Measurements from ENCODE around the gene ULBP2. TPM values are rescaled to one million over a fixed set of nuclear protein-coding genes. Genes with fewer than 3 reads are reported as not detected.
"Not testable (repeated sequence)": the region's sequence is repeated elsewhere in the genome, so short reads cannot be mapped to it uniquely, and the experiment has no call there.

The ULBP2 gene
- total RNA-seq, 1 donor from 2014 or later: 0.30 TPM

- Mint-ChIP-seq H3K4me1 (peaks cover 17% of the 10 kb centered on the region), H3K4me3 (peak overlapping the region; percentile 79), H3K36me3 (ENCODE audit: low read depth) (no peaks in the 10 kb centered on the region), H3K27me3 (ENCODE audit: low read depth) (peaks cover 91% of the 10 kb centered on the region), H3K9me3 (no peaks in the 10 kb centered on the region), H3K27ac (ENCODE audit: unreplicated experiment) (no peak overlapping the region)
- DNase-seq (ENCODE audit: low read depth, low spot score): no peak
- no peak for TF ChIP-seq CTCF (conservative IDR thresholded peaks at IDR 0.05)
Measured at GRCh38 chr6:149924206-149924932, 17.4 kb upstream of the ULBP2 start.

GRCh38 chr6:149924933-149925252 lies 16.9 kb upstream of the ULBP2 start:
- Mint-ChIP-seq H3K36me3 (ENCODE audit: low read depth) (no peaks in the 10 kb centered on the region), H3K27me3 (ENCODE audit: low read depth) (peaks cover 96% of the 10 kb centered on the region), H3K4me3 (peak overlapping the region; percentile 79), H3K27ac (ENCODE audit: unreplicated experiment) (no peak overlapping the region), H3K9me3 (no peaks in the 10 kb centered on the region), H3K4me1 (peaks cover 17% of the 10 kb centered on the region)
- DNase-seq (ENCODE audit: low read depth, low spot score): no peak
- TF ChIP-seq CTCF (conservative IDR thresholded peaks at IDR 0.05): no peak

DNA sequence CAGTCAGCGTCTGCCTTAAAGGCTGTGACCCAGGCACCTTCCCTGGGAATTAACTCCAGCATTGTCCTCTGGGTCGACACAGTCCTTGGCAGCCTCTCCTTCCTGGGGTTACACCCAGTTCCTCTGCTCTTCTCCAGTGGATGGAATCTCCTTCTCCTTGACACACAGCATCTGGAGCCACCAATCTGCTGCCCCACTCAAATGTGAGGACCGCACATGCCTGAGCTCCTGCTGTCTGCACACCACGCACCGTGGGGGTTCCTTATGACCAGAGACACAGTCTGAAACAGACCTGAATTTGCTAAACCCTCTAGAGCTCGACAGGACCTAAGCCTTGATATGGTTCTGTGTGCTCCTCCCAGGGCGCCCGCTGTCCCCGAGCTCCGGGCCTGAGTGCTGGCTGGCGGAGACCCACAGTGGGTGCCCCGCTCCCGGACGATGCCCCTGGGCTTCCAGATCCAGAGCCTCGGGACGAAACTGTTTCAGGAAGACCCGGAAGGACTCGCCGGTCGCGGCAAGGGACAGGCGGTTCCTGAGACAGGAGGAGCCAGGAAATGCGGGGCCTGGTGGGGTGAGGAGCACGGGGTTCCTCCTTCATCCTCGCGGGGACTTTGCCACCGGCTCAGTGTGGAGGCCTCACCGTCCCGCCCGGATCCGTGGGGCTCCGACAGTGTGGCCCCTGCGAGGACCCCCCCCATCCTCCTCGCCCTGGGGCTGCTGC lies 16.4 kb upstream of the ULBP2 start:
- TF ChIP-seq CTCF (conservative IDR thresholded peaks at IDR 0.05): no peak
- H3K27ac Mint-ChIP-seq (ENCODE audit: unreplicated experiment): no peak overlapping the region
- peaks cover 96% of the 10 kb centered on the region for H3K27me3 Mint-ChIP-seq (ENCODE audit: low read depth)
- H3K36me3 Mint-ChIP-seq (ENCODE audit: low read depth): no peaks in the 10 kb centered on the region
- peaks cover 17% of the 10 kb centered on the region for H3K4me1 Mint-ChIP-seq
- no peak for DNase-seq (ENCODE audit: low read depth, low spot score)
- no peaks in the 10 kb centered on the region for H3K9me3 Mint-ChIP-seq
- H3K4me3 Mint-ChIP-seq: peak overlapping the region; percentile 79

DNA sequence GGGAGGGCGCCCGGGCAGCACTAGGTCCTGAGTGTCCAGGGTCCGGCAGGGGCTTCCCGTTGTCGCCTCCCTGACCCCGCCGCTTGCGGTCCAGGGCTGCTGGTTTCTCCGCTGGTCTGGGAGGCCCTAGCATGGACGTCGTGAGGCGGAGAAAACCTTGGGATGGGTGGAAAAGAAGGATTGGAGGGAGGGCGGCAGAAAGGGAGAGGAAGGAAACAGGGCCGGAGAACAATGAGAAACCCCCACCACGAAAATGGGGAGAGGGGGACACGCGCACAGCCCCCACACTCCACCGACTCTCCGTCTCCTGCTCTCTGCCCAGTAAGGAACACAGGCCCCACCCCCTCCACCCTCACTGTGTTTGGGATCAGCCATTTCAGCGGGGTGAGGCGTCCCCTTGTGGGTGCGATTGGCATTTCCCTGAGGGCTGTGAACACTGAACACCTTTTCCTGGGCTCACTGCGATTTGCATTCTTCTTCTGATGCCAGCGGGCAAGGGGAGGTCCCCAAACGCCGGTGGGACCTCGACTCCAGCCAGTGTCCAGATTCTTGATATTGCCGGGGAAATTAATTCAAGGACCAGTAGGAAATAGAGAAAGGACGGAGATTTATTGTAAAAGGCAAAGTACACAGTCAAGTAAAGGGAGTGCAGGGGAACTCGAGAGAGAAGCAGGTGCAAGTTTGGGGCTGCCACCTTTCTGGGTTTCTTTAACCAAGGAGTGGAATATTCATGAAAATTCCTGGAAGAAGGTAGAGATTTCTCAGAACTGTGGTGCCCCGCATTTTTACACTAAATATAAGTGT lies 15.6 kb upstream of the ULBP2 start:
- peak; percentile 88 for DNase-seq (ENCODE audit: low read depth, low spot score)
- no peaks in the 10 kb centered on the region for H3K36me3 Mint-ChIP-seq (ENCODE audit: low read depth)
- H3K4me1 Mint-ChIP-seq: peaks cover 17% of the 10 kb centered on the region
- H3K9me3 Mint-ChIP-seq: no peaks in the 10 kb centered on the region
- peak; percentile 87 for TF ChIP-seq CTCF (conservative IDR thresholded peaks at IDR 0.05)
- no peak overlapping the region for H3K27ac Mint-ChIP-seq (ENCODE audit: unreplicated experiment)
- peak overlapping the region; percentile 78 for H3K4me3 Mint-ChIP-seq
- H3K27me3 Mint-ChIP-seq (ENCODE audit: low read depth): peaks cover 96% of the 10 kb centered on the region

GRCh38 chr6:149927025-149927424 lies 14.8 kb upstream of the ULBP2 start:
- H3K27ac Mint-ChIP-seq (ENCODE audit: unreplicated experiment); H3K4me3 Mint-ChIP-seq; H3K36me3 Mint-ChIP-seq (ENCODE audit: low read depth); H3K9me3 Mint-ChIP-seq; DNase-seq (ENCODE audit: low read depth, low spot score): not testable (repeated sequence)
- peaks cover 96% of the 10 kb centered on the region for H3K27me3 Mint-ChIP-seq (ENCODE audit: low read depth)
- peaks cover 17% of the 10 kb centered on the region for H3K4me1 Mint-ChIP-seq

Data from neural crest cell (in vitro differentiated cells).